D721Med (cell line): Measurements from ENCODE around the gene RNF34.
A peak's percentile ranks its signal among the peaks of the same experiment; 100 is the strongest.

ENCODE experiments used
- DNase-seq: peaks from one replicate; pipeline ENCODE4 v3.0.0; 2011; ENCODE audit warnings: low spot score; ENCODE audit not compliant: insufficient read length
- FAIRE-seq: peaks from 2 replicates; lab custom pipeline; 2011; peaks lifted over from hg19 to GRCh38; lab: Jason Lieb, UNC
- TF ChIP-seq, protein P1 (sequence below): IDR thresholded peaks from 2 replicates; pipeline ENCODE4 v1.5.1; 2012; ENCODE audit warnings: mild to moderate bottlenecking, control low read depth; ENCODE audit not compliant: insufficient read depth; ENCODE audit errors: missing control alignments

The RNF34 gene, protein sequence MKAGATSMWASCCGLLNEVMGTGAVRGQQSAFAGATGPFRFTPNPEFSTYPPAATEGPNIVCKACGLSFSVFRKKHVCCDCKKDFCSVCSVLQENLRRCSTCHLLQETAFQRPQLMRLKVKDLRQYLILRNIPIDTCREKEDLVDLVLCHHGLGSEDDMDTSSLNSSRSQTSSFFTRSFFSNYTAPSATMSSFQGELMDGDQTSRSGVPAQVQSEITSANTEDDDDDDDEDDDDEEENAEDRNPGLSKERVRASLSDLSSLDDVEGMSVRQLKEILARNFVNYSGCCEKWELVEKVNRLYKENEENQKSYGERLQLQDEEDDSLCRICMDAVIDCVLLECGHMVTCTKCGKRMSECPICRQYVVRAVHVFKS

DNA sequence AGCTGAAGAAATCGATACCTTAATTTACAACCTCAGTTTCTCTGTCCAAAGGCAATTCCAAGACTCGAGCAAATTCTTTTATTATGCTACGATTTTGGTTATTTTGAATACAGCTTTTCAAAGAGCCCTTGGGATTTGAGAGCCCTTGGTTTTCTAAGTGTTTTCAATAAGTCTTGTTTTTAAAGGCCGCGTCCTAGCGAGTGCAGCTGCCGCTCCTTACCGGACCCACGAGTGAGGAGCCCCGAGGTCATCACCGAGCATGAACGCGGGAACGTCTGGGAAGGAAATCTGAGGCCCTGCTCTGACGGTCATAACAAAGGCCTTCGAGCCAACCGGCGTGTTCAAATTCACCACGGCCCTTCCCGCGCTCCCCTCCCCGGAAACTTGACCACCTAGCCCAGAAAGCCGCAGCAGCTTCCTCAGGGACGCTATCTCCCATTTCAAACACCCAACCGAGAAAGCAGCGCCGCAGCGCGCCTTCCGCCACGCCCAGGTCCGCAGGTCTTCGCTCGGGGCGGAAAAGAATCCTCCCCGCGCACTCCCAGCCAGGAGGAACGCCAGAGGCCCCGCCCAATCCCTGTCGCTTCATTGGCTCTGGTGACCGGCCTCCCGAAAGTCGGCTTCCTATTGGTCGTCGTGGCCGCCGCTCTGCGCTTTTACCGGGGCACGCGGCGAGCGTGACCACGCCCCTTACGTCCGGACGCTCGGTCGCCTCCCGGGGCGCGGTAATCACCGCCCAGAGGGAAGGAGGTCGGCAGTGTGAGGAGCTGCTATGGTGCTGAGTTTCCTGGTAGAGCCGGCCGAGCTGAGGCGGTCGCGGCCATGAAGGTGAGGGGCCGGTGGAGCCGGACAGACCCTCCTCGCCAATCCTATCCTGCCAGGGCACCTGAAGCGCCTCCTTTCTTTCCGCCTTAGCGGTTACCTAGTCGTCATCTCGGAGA is at the start of gene RNF34:
Gene RNF34, plus strand, starts transcription at position 728 of the 941 bp plus-strand sequence. Its CDS starts 95 bp downstream, at position 823.
- TF ChIP-seq, protein P1, sequence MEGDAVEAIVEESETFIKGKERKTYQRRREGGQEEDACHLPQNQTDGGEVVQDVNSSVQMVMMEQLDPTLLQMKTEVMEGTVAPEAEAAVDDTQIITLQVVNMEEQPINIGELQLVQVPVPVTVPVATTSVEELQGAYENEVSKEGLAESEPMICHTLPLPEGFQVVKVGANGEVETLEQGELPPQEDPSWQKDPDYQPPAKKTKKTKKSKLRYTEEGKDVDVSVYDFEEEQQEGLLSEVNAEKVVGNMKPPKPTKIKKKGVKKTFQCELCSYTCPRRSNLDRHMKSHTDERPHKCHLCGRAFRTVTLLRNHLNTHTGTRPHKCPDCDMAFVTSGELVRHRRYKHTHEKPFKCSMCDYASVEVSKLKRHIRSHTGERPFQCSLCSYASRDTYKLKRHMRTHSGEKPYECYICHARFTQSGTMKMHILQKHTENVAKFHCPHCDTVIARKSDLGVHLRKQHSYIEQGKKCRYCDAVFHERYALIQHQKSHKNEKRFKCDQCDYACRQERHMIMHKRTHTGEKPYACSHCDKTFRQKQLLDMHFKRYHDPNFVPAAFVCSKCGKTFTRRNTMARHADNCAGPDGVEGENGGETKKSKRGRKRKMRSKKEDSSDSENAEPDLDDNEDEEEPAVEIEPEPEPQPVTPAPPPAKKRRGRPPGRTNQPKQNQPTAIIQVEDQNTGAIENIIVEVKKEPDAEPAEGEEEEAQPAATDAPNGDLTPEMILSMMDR = no peak

DNA sequence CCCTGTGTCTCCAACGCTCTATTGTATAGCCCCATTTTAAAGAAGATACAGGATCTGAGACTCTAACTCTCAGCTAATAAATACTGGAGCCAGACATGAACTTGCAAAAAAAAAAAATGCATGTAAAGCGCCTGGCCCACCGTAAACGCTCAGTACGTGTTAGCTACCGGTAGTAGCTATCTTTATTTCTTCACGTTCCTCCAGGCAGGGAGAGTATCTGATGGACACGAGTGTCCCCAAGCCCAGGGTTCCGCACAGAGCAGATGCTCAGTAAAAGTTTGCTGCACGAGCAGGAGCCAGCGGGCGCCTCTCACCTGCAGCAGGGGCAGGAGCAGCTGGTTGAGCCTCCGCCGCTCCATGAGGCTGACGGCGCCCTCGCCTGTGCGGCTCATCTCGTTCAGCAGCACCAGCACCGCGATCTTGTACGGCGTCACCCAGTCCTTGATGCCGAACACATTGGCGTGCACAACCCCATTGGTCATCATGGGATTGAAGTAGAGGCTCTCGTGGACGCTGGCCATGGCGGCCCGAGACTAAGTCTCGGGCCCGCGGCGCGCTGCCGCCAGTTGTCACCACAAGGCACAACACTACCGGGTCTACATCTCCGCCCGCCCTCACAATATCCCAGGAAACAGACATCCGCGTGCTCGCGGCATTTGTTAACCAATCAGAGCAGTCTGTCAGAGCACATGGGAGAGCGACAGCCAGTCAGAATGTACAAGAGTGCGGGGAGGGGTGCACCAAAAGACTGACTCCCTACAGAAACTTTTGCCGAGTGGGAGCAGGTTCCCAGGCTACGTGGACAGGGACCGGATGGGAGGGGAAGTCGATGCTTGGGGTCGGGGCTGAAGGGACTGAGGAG is 47.9 kb upstream of the RNF34 start, which contains the start of gene ANAPC5:
Gene ANAPC5, minus strand, starts transcription at position 592 of the 862 bp plus-strand sequence. Its CDS starts 71 bp downstream, at position 521.
- FAIRE-seq = no peak
- TF ChIP-seq, protein P1 = no peak
- DNase-seq = peak; percentile 78

More for the DNA sequence above, at the start of gene RNF34:
- FAIRE-seq (no peak), DNase-seq (peak; percentile 58)

DNA sequence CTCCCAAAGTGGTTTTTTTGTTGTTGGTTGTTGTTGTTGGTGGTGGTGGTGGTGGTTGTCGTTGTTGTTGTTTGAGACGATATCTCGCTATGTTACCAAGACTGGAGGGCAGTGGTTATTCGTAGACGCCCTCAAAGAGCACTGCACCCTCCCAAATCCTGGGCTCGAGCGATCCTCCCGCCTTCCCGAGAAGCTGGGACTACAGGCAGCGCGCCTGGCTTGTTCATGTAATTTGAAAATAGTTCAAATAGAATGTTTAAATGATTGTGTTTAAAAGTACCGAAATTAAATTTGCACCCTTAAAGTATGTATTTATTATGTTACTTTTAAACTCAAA is 47.3 kb upstream of the RNF34 start:
- FAIRE-seq = no peak
- DNase-seq = no peak
- TF ChIP-seq, protein P1 = no peak

DNA sequence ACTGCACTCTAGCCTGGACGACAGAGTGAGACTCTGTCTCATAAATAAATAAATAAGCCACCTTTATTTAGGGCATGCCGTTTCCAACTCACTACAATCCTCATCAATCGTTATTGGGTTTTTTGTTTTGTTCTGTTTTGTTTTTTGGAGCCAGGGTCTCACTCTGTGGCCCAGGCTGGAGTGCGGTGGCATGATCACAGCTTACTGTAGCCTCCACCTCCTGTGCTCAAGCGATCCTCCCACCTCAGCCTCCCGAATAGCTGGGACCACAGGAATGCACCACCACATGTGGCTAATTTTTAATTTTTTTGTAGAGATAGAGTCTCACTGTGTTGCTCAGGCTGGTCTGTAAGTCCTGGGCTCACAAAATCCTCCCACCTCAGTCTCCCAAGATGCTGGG is 44.1 kb upstream of the RNF34 start:
- DNase-seq (no peak), FAIRE-seq (no peak)
- TF ChIP-seq, protein P1 = no peak

DNA sequence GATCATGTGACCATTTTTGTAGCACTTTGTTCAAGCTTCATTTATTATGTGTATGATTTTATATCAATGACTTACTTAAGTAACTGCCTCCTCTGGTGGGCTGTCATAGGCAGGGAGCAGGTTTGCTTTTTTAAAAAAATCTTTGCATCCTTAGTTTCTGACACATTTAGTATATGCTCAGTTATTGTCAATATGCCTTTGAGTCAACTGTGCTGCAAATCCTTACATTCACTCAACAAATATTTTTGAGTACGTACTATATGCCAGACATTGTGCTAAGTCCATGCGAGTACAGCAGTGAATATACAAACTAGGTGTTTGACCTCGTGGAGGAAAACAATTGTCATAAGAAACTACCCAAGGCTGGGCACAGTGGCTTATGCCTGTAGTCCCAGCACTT is 43.3 kb upstream of the RNF34 start:
- DNase-seq (no peak), FAIRE-seq (no peak)
- TF ChIP-seq, protein P1 = no peak

DNA sequence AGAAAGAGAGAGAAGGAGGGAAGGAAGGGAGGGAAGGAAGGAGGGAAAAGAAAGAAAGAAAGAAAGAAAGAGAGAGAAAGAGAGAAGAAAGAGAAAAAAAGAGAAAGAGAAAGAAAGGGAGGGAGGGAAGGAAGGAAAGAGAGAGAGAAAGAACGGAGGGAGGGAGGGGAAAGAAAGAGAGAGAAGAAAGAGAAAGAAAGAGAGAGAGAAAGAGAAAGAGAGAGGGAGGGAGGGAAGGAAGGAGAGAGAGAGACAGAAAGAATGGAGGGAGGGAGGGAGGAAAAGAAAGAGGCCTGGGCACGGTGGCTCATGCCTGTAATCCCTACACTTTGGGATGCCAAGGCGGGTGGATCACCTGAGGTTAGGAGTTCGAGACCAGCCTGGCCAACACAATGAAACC is 42.6 kb upstream of the RNF34 start:
- FAIRE-seq (no peak), DNase-seq (no peak)
- TF ChIP-seq, protein P1 = no peak
